ENCODE results near the gene FHIP1B.

Gene FHIP1B

GRCh38 chr11:6258571-6259081, 24.2 kb upstream of the FHIP1B start:
- no peak for DNase-seq (ENCODE audit: low read depth in 1 of 2, low spot score in 1 of 2)
- Histone ChIP-seq H3K27me3 (ENCODE audit: insufficient read depth, poor library complexity, severe bottlenecking) (peaks cover 53% of the 10 kb centered on the region), H3K4me3 (replicated peaks; ENCODE audit: insufficient read depth, low read length) (no peak overlapping the region), H3K27ac (replicated peaks) (no peak overlapping the region)
- no peak for TF ChIP-seq GABPA (IDR thresholded peaks at IDR 0.05; ENCODE audit: low read depth)
- TF ChIP-seq POLR2AphosphoS5 (IDR thresholded peaks at IDR 0.05; ENCODE audit: low read depth), result no peak

DNA sequence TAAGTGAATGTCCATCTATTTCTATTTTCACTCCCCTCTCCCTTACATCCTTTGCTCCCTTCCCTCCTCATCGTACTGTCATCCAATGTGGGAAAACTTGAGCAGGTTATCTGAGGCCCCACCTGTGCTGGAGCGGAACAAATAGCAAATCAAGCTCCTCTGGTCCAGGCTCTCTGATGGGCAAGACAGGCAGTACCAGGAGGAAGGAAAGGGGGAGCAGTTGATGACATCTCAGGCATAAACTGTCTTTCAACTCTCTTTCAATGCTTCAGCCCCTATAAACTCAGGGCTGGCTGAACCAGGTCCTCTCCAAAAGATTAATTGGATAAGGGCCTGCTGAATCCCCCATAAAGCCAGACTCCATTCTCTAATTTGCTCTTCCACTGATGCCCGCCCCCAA, 23.7 kb upstream of the FHIP1B start:
- TF ChIP-seq SPI1 (IDR thresholded peaks at IDR 0.05; ENCODE audit: borderline replicate concordance, low read depth), result no peak
- TF ChIP-seq GABPA (IDR thresholded peaks at IDR 0.05; ENCODE audit: low read depth), result no peak
- no peak for TF ChIP-seq POLR2AphosphoS5 (IDR thresholded peaks at IDR 0.05; ENCODE audit: low read depth)
- no peak for TF ChIP-seq CTCF (IDR thresholded peaks at IDR 0.05; ENCODE audit: insufficient read depth, low read length)
- TF ChIP-seq, protein P1, sequence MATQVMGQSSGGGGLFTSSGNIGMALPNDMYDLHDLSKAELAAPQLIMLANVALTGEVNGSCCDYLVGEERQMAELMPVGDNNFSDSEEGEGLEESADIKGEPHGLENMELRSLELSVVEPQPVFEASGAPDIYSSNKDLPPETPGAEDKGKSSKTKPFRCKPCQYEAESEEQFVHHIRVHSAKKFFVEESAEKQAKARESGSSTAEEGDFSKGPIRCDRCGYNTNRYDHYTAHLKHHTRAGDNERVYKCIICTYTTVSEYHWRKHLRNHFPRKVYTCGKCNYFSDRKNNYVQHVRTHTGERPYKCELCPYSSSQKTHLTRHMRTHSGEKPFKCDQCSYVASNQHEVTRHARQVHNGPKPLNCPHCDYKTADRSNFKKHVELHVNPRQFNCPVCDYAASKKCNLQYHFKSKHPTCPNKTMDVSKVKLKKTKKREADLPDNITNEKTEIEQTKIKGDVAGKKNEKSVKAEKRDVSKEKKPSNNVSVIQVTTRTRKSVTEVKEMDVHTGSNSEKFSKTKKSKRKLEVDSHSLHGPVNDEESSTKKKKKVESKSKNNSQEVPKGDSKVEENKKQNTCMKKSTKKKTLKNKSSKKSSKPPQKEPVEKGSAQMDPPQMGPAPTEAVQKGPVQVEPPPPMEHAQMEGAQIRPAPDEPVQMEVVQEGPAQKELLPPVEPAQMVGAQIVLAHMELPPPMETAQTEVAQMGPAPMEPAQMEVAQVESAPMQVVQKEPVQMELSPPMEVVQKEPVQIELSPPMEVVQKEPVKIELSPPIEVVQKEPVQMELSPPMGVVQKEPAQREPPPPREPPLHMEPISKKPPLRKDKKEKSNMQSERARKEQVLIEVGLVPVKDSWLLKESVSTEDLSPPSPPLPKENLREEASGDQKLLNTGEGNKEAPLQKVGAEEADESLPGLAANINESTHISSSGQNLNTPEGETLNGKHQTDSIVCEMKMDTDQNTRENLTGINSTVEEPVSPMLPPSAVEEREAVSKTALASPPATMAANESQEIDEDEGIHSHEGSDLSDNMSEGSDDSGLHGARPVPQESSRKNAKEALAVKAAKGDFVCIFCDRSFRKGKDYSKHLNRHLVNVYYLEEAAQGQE (IDR thresholded peaks at IDR 0.05; ENCODE audit: insufficient replicate concordance, low read depth), result no peak
- no peak overlapping the region for H3K27ac ChIP-seq (replicated peaks)
- peaks cover 52% of the 10 kb centered on the region for H3K27me3 ChIP-seq (ENCODE audit: insufficient read depth, poor library complexity, severe bottlenecking)
- H3K4me3 ChIP-seq (replicated peaks; ENCODE audit: insufficient read depth, low read length), result no peak overlapping the region
- no peak for DNase-seq (ENCODE audit: low read depth in 1 of 2, low spot score in 1 of 2)

DNA sequence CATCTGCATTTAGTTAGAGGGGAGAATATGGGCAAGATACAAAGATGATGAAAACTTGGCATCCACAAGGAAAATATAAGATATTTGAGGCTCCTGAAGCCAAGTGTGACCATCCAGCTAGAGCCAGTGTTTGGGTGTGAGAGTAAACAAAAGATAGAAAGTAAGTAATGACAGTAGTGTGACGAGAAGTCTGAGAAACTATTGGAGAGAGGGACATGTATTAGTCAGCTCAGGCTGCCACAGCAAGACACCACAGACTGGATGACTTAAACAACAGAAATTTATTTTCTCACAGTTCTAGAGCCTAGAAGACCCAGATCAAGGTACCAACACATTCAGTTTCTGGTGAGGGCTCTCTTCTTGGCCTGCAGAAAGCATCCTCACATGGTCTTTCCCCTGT, 18.8 kb upstream of the FHIP1B start:
- H3K27me3 ChIP-seq (ENCODE audit: insufficient read depth, poor library complexity, severe bottlenecking), result peaks cover 12% of the 10 kb centered on the region
- TF ChIP-seq POLR2AphosphoS5 (IDR thresholded peaks at IDR 0.05; ENCODE audit: low read depth), result no peak

DNA sequence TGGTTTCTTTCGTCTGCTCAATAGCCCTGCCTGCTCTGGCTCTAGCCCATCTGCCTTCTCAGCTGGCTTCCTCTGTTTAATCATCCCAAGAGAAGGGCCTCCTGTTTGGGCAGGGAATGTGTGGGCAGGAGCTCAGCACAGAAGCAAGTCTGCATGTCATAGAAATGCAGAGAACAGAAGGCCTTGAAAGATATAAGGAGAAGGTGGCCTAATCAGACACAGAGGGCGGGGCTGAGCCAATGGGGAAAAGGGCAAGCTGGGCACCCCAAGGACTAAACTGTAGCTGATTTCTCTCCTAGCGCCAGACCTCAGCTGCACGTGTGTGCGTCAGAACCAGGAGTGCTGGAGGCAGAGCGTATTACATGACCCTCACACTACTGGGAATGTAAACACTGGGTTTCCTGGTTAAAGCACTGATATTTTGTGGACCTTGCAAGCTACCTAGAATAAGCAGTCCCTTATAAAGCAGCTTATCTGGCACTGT, 17.6 kb upstream of the FHIP1B start:
- Histone ChIP-seq H3K27ac (replicated peaks) (no peak overlapping the region), H3K27me3 (ENCODE audit: insufficient read depth, poor library complexity, severe bottlenecking) (peaks cover under 1% of the 10 kb centered on the region), H3K4me3 (replicated peaks; ENCODE audit: insufficient read depth, low read length) (no peak overlapping the region)
- TF ChIP-seq, protein P1 (IDR thresholded peaks at IDR 0.05; ENCODE audit: insufficient replicate concordance, low read depth), result no peak
- TF ChIP-seq CTCF (IDR thresholded peaks at IDR 0.05; ENCODE audit: insufficient read depth, low read length), result no peak
- TF ChIP-seq POLR2AphosphoS5 (IDR thresholded peaks at IDR 0.05; ENCODE audit: low read depth), result no peak
- TF ChIP-seq SPI1 (IDR thresholded peaks at IDR 0.05; ENCODE audit: borderline replicate concordance, low read depth), result no peak
- no peak for TF ChIP-seq GABPA (IDR thresholded peaks at IDR 0.05; ENCODE audit: low read depth)
- no peak for DNase-seq (ENCODE audit: low read depth in 1 of 2, low spot score in 1 of 2)

More for the DNA sequence above, 18.8 kb upstream of the FHIP1B start:
- Histone ChIP-seq H3K27ac (replicated peaks) (no peak overlapping the region), H3K4me3 (replicated peaks; ENCODE audit: insufficient read depth, low read length) (no peak overlapping the region)
- no peak for DNase-seq (ENCODE audit: low read depth in 1 of 2, low spot score in 1 of 2)

Measured in HL-60 (cell line).